GM12801 (cell line): Measurements from ENCODE around the gene SYCP1.

ENCODE experiments used
- TF ChIP-seq, protein P1 (sequence below): IDR thresholded peaks from one replicate; pipeline ENCODE4 v1.5.1; 2011; ENCODE audit warnings: control low read depth; ENCODE audit not compliant: insufficient read length; ENCODE audit errors: extremely low read depth

The SYCP1 gene

DNA sequence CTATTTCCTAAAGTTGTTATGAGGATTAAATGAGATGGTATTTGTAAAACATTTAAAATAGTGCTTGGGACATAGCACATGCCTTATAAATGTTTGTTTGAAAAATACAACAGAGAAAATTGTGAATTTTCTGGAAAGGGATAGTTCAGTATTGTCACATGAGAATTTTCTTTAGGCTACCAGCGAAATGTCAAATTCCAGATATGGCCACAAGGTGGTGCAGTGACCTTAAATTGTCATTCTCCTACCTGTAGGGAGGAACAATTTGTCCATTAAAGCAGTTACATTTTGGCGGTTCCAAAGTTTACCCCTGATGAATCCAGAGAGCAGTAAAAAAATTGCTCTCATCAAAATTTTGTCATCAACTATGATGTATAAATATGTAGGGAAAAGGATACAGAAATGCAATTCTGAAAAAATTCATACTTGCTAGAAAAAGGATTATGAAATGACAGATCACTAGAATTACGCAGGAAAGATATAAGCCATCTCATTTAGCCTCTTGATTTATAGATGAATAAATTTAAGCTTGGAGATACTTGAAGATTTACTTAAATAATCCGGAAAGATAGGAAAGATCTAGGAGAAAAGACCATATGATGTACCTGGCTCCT, 124.7 kb downstream of the SYCP1 start:
- TF ChIP-seq, protein P1, sequence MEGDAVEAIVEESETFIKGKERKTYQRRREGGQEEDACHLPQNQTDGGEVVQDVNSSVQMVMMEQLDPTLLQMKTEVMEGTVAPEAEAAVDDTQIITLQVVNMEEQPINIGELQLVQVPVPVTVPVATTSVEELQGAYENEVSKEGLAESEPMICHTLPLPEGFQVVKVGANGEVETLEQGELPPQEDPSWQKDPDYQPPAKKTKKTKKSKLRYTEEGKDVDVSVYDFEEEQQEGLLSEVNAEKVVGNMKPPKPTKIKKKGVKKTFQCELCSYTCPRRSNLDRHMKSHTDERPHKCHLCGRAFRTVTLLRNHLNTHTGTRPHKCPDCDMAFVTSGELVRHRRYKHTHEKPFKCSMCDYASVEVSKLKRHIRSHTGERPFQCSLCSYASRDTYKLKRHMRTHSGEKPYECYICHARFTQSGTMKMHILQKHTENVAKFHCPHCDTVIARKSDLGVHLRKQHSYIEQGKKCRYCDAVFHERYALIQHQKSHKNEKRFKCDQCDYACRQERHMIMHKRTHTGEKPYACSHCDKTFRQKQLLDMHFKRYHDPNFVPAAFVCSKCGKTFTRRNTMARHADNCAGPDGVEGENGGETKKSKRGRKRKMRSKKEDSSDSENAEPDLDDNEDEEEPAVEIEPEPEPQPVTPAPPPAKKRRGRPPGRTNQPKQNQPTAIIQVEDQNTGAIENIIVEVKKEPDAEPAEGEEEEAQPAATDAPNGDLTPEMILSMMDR: no peak

DNA sequence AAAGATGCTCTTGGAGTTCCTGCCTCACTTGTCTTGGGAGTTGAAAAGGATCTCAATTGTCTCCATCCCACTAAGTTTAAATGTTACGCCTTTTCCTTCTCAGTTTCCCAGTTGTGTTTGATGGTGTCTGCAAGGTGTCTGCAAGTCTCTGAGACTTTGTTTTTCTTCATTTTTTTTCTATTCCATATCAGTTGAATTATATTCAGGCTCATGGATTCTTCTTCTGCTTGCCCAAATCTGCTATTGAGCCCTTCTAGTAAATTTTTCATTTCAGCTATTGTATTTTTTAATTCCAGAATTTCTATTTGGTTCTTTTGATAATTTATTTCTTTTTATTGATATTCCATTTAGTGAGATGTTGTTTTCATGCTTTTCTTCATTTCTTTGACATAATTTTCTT, 127.6 kb downstream of the SYCP1 start:
- TF ChIP-seq, protein P1: no peak

DNA sequence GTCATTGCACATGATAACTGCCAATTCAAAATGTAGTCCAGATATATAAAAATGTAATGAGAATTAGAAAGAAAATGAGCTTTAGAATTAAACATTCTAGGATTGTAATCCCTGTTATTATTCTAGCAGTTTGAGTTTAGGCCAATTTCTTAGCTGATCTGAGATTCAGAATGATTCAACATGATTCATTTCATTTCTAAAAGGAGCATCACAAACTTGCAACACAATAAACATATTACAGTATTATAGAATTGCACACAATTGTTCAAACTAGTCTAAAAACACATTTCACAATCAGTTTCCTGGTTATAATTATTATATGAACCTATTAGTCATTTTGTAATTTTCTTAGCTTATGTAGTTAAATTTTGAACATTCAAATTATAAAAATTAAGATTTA, 131.6 kb downstream of the SYCP1 start:
- TF ChIP-seq, protein P1: no peak

DNA sequence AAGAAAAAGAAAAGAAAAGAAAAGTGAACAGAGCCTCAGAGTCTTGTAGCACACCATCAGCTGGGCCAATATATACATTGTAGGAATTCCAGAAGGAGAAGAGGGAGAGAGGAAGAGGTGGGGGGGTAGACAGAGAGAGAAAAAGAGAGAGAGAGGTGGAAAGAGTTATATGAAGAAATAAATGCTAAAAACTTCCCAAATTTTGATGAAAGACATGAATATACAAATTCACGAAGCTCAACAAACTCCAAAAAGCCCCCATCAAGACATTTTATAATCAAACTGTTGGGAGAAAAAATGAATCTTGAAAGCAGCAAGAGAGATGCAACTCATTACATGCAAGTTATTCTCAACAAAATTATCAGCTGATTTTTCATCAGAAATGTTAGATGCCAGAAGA, 133.4 kb downstream of the SYCP1 start:
- TF ChIP-seq, protein P1: no peak

DNA sequence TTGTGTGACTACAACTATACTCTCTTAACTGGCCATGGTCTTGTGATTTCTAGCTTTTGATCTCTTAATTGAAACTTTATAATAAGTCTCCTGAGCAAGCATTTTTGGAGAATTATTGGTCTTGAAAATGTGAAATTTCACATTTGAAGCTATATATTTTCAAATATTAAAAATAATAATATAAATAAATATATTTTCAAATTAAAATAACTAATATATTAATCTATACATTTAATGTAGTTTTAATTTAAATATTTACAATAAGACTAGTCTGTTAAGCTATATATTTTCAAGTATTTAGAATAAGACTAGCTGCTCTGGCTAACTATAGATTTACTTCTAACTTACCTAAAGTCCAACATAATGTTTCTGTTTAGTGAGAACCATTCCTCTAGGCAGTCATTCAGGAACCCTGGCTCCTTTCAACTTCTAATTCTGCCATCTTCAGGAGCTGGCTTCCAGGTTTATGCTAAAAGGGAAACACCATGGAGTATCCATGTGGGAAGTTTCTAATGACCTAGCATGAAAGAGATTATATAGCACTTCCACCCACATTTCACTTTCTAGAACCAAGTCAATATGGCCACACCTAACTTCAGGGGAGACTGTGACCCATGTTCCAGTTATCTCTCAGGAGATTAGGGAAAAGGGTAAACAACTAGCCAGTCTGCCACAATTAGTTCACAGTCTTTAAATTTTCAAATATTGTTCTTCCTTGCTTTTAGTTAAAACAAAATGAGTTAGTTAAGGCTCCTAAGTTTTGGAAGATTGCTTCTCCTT, 143.0 kb downstream of the SYCP1 start:
- TF ChIP-seq, protein P1: no peak

DNA sequence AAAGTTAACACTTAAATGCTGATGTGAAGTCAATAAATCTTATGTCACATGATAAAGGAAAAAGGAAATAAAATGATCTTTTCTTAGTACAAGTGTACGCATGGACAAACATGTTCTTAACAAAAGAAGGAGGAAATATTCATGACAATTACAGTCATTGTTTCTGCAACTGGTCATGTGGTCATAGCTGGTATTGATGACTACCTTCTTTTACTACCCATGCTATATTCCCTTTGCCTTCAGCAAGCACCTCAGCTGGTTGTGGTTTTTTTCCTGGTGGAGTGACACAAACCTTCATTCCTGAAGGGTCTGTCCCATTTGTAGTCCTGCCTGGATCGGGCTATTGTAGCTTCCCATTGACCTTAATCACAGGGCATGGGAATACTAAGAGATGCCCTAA, 151.5 kb downstream of the SYCP1 start:
- TF ChIP-seq, protein P1: no peak

DNA sequence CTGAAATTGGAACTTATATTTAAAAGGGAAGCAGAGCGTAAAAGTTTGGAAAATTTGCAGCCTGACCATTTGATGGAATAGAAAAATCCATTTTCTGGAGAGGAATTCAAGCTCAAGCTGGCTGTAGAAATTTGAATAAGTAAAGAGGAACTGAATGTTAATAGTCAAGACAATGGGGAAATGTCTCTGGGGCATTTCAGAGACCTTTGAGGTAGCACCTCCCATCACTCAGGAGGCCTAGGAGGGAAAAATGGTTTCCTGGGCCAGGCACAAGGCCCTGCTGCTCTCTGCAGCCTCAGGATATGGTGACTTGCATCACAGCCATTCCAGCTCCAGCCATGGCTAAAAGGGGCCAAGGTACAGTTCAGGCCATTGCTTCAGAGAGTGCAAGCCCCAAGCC, 157.3 kb downstream of the SYCP1 start:
- TF ChIP-seq, protein P1: no peak
